ENCODE data around the gene SERAC1. TPM values are rescaled to one million over a fixed set of nuclear protein-coding genes. Genes with fewer than 3 reads are reported as not detected.
A peak's percentile ranks its signal among the peaks of the same experiment; 100 is the strongest.
"Not testable (repeated sequence)": the region's sequence is repeated elsewhere in the genome, so short reads cannot be mapped to it uniquely, and the experiment has no call there.

SERAC1 gene
- total RNA-seq, 1 donor: 11.2 TPM

- peak; percentile 34 for DNase-seq (ENCODE audit: low read depth)
- TF ChIP-seq CTCF (IDR thresholded peaks at IDR 0.05; ENCODE audit: insufficient read depth, low read length): no peak
- H3K4me3 ChIP-seq (ENCODE audit: low read depth, low read length): no peak overlapping the region
These were observed 9.3 kb downstream of the SERAC1 start for GRCh38 chr6:158158748-158159147.

DNA sequence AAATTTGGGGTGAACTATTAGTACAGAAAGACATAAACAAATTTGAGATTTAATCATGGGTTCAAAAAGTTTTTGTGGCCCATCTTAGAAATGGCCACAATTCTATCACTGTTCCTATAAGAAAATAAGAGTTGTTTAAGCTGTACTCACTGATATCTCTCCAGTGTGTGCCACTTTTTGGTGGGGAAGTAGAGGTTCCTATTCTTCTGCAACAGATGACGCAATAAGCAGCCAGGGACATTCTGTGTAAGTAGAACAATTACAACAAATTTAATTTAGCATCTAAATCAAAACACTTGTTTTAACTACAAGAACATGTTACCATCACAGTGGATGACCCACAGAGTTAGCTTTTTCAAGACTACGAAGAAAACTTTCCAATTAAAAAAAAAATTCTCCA, 9.9 kb downstream of the SERAC1 start:
- no peak for DNase-seq (ENCODE audit: low read depth)

GRCh38 chr6:158157064-158157764, 10.8 kb downstream of the SERAC1 start:
- DNase-seq (ENCODE audit: low read depth): no peak
- no peak overlapping the region for H3K4me3 ChIP-seq (ENCODE audit: low read depth, low read length)
- no peak for TF ChIP-seq CTCF (IDR thresholded peaks at IDR 0.05; ENCODE audit: insufficient read depth, low read length)

More for the DNA sequence above, 9.9 kb downstream of the SERAC1 start:
- TF ChIP-seq CTCF (IDR thresholded peaks at IDR 0.05; ENCODE audit: insufficient read depth, low read length): no peak
- no peak overlapping the region for H3K4me3 ChIP-seq (ENCODE audit: low read depth, low read length)

DNA sequence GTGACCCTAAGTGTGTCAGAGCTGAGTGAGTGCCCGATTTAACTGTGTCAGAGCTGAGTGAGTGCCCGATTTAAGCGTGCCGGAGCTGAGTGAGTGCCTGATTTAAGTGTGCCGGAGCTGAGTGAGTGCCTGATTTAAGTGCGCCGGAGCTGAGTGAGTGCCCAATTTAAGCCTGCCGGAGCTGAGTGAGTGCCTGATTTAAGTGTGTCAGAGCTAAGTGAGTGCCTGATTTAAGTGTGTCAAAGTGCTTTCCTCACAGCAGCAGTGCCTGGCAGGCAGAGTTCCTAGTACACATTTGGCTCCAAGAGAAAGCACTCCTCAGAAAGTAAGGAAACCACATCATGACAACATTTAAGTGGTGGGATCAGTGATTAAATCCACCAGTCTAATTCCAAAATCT, 13.2 kb downstream of the SERAC1 start:
- no peak for TF ChIP-seq CTCF (IDR thresholded peaks at IDR 0.05; ENCODE audit: insufficient read depth, low read length)
- no peak overlapping the region for H3K4me3 ChIP-seq (ENCODE audit: low read depth, low read length)
- no peak for DNase-seq (ENCODE audit: low read depth)

DNA sequence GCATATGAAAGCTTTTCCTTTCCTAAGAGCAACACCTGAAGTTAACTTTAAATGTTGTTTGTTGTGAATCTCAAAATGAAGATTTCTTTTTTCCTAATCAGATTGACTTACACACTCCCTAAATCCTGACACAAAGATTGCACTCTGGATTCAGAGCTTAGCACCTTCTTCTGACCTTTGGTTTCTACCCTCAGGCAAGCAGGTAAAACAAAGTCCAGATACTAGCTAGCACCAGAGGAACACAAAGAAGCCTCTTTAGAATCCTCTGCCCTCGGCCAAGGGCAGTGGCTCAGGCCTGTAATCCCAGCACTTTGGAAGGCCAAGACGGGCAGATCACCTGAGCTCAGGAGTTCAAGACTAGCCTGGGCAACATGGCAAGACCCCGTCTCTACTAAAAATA, 14.5 kb downstream of the SERAC1 start:
- no peak for TF ChIP-seq CTCF (IDR thresholded peaks at IDR 0.05; ENCODE audit: insufficient read depth, low read length)
- H3K4me3 ChIP-seq (ENCODE audit: low read depth, low read length): no peak overlapping the region
- no peak for DNase-seq (ENCODE audit: low read depth)

- no peak for TF ChIP-seq CTCF (IDR thresholded peaks at IDR 0.05; ENCODE audit: insufficient read depth, low read length)
- H3K4me3 ChIP-seq (ENCODE audit: low read depth, low read length): no peak overlapping the region
- DNase-seq (ENCODE audit: low read depth): no peak
These were observed 15.4 kb downstream of the SERAC1 start for GRCh38 chr6:158152659-158153058.

- H3K4me3 ChIP-seq (ENCODE audit: low read depth, low read length); DNase-seq (ENCODE audit: low read depth): not testable (repeated sequence)
These were observed 16.0 kb downstream of the SERAC1 start for GRCh38 chr6:158152025-158152424.
